SK-N-SH (cell line): ENCODE measurements around the gene MAD1L1. TPM values are rescaled to one million over a fixed set of nuclear protein-coding genes. Genes with fewer than 3 reads are reported as not detected.
A peak's percentile ranks its signal among the peaks of the same experiment; 100 is the strongest.

Experiments used
- CTCF ChIA-PET: fragments of 300-600, 350-600 bp; formaldehyde crosslinking; extraction: SDS; loops from one replicate; lab custom pipeline; 2021; lab: Yijun Ruan, JAX
- POLR2A ChIA-PET: fragments of 350-600 bp; sonication (Branson Sonifier 250); formaldehyde crosslinking; extraction: SDS; loops from one replicate; lab custom pipeline; 2020; ENCODE audit warnings: antibody characterized with exemption, inconsistent platforms; lab: Yijun Ruan, JAX
- DNase-seq: peaks from one replicate; pipeline ENCODE4 v3.0.0; 2012
- H2AFZ ChIP-seq: fragments of 200-600 bp; sonication (generic); 2 replicates; pipeline ENCODE4 v1.8.1; 2016; ENCODE audit warnings: antibody characterized with exemption, mild to moderate bottlenecking, low read depth
- H3F3A ChIP-seq: fragments of 200-600 bp; sonication (generic); replicated peaks from 2 replicates; pipeline ENCODE3; 2016; ENCODE audit warnings: antibody characterized with exemption, mild to moderate bottlenecking; ENCODE audit not compliant: insufficient read depth
- H3K27ac ChIP-seq, 2 experiments: fragments of 200-500 bp in 1 of 2; fragments of 200-600 bp in 1 of 2; sonication (Bioruptor generic) in 1 of 2; sonication (generic), shearing (Covaris generic) in 1 of 2; 2 replicates each; pipeline versions ENCODE4 v1.5.1 to v1.6.1; 2014 to 2016; ENCODE audit warnings: low read depth in 2 of 2, inconsistent platforms in 1 of 2, low read length in 1 of 2, mild to moderate bottlenecking in 1 of 2, mixed read lengths in 1 of 2
- H3K27me3 ChIP-seq: fragments of 200-600 bp; sonication (generic), shearing (Covaris generic); 2 replicates; pipeline ENCODE4 v1.6.1; 2016; ENCODE audit warnings: mixed run types; ENCODE audit not compliant: insufficient read depth
- H3K36me3 ChIP-seq, 2 experiments: fragments of 200-500 bp in 1 of 2; fragments of 200-600 bp in 1 of 2; sonication (Bioruptor generic) in 1 of 2; sonication (generic) in 1 of 2; replicated peaks in 1 of 2; 2 replicates each; pipeline versions ENCODE3 to v1.5.1; 2014 to 2016; ENCODE audit warnings: low read length in 1 of 2, mild to moderate bottlenecking in 1 of 2; ENCODE audit not compliant: insufficient read depth in 2 of 2, control insufficient read depth in 1 of 2
- H3K4me1 ChIP-seq, 2 experiments: fragments of 200-500 bp in 1 of 2; fragments of 200-600 bp in 1 of 2; sonication (Bioruptor generic) in 1 of 2; sonication (generic), shearing (Covaris generic) in 1 of 2; 2 replicates each; pipeline versions ENCODE4 v1.5.1 to v1.6.1; 2014 to 2016; ENCODE audit warnings: low read depth in 1 of 2, low read length in 1 of 2, mixed run types in 1 of 2; ENCODE audit not compliant: insufficient read depth in 2 of 2, control insufficient read depth in 1 of 2
- H3K4me2 ChIP-seq: fragments of 200-600 bp; sonication (generic), shearing (Covaris generic); 2 replicates; pipeline ENCODE4 v1.6.1; 2017; ENCODE audit warnings: mixed run types
- H3K4me3 ChIP-seq, 2 experiments: fragments of 200-500 bp in 1 of 2; fragments of 200-600 bp in 1 of 2; sonication (Bioruptor generic) in 1 of 2; sonication (generic), shearing (Covaris generic) in 1 of 2; 2 replicates each; pipeline versions ENCODE4 v1.5.1 to v1.8.1; 2014 to 2016; ENCODE audit warnings: low read depth in 2 of 2, inconsistent platforms in 1 of 2, low read length in 1 of 2, mild to moderate bottlenecking in 1 of 2, mixed read lengths in 1 of 2, moderate library complexity in 1 of 2
- H3K79me2 ChIP-seq: fragments of 200-600 bp; sonication (generic); 2 replicates; pipeline ENCODE4 v1.8.1; 2017; ENCODE audit warnings: mild to moderate bottlenecking; ENCODE audit not compliant: insufficient read depth
- H3K9ac ChIP-seq: fragments of 200-600 bp; sonication (generic); 2 replicates; pipeline ENCODE4 v1.6.1; 2017; ENCODE audit warnings: mixed run types
- H3K9me2 ChIP-seq: fragments of 200-600 bp; sonication (generic); 2 replicates; pipeline ENCODE4 v1.6.1; 2017; ENCODE audit warnings: mixed run types
- H3K9me3 ChIP-seq: fragments of 200-600 bp; sonication (generic); 2 replicates; pipeline ENCODE4 v1.6.1; 2017; ENCODE audit warnings: mixed run types, mild to moderate bottlenecking, moderate library complexity
- H4K20me1 ChIP-seq: fragments of 200-600 bp; sonication (generic); 2 replicates; pipeline ENCODE4 v1.6.1; 2017; ENCODE audit warnings: mild to moderate bottlenecking, mixed run types; ENCODE audit not compliant: insufficient read depth
- CHD2 ChIP-seq: fragments of 150-350 bp; IDR thresholded peaks from 2 replicates; pipeline ENCODE4 v1.6.1; 2018; ENCODE audit warnings: low read length; ENCODE audit not compliant: partially characterized antibody
- CTCF ChIP-seq: fragments of 200-600 bp; sonication (generic); IDR thresholded peaks from 2 replicates; pipeline ENCODE4 v1.6.1; 2017; ENCODE audit warnings: antibody characterized with exemption, mild to moderate bottlenecking, moderate library complexity
- ELF1 ChIP-seq: IDR thresholded peaks from 2 replicates; pipeline ENCODE4 v1.4.0; 2012
- EP300 ChIP-seq, 2 experiments: IDR thresholded peaks; 2 replicates each; pipeline versions ENCODE4 v1.4.0 to v1.6.1; 2012; ENCODE audit warnings: borderline replicate concordance in 1 of 2, low read depth in 1 of 2, low read length in 1 of 2
- EZH2phosphoT487 ChIP-seq: fragments of 200-600 bp; sonication (generic); IDR thresholded peaks from 2 replicates; pipeline ENCODE4 v1.6.1; 2017; ENCODE audit warnings: low read depth, mixed run types, mild to moderate bottlenecking, antibody characterized with exemption, moderate library complexity, borderline replicate concordance
- FOSL2 ChIP-seq: IDR thresholded peaks from 2 replicates; pipeline ENCODE4 v1.4.0; 2012; ENCODE audit warnings: low read depth, mild to moderate bottlenecking, moderate library complexity, borderline replicate concordance
- FOXJ3 ChIP-seq: sonication (generic); formaldehyde crosslinking; IDR thresholded peaks from 2 replicates; pipeline ENCODE4 v1.5.1; 2020; ENCODE audit warnings: mild to moderate bottlenecking, missing genetic modification reagents
- FOXM1 ChIP-seq: IDR thresholded peaks from 2 replicates; pipeline ENCODE4 v1.4.0; 2012; ENCODE audit warnings: low read depth, mild to moderate bottlenecking
- GABPA ChIP-seq: IDR thresholded peaks from 2 replicates; pipeline ENCODE4 v1.4.0; 2012; ENCODE audit warnings: low read depth, mild to moderate bottlenecking
- JUND ChIP-seq: IDR thresholded peaks from 2 replicates; pipeline ENCODE4 v1.4.0; 2012
- MAX ChIP-seq: IDR thresholded peaks from 2 replicates; pipeline ENCODE4 v1.4.0; 2012; ENCODE audit warnings: low read depth
- MEF2A ChIP-seq: IDR thresholded peaks from 2 replicates; pipeline ENCODE4 v1.4.0; 2012; ENCODE audit warnings: low read depth, borderline replicate concordance
- PBX3 ChIP-seq: IDR thresholded peaks from 2 replicates; pipeline ENCODE4; 2012
- RAD21 ChIP-seq: IDR thresholded peaks from 2 replicates; pipeline ENCODE4 v1.6.1; 2012; ENCODE audit warnings: mild to moderate bottlenecking, low read length
- RCOR1 ChIP-seq: fragments of 150-350 bp; IDR thresholded peaks from 2 replicates; pipeline ENCODE4 v1.6.1; 2017; ENCODE audit warnings: antibody characterized with exemption, low read length
- RXRA ChIP-seq: IDR thresholded peaks from 2 replicates; pipeline ENCODE4 v1.4.0; 2012; ENCODE audit warnings: low read depth, mild to moderate bottlenecking, borderline replicate concordance
- SIN3A ChIP-seq: IDR thresholded peaks from 2 replicates; pipeline ENCODE4 v1.6.1; 2012; ENCODE audit warnings: low read depth, mild to moderate bottlenecking, low read length, moderate library complexity, borderline replicate concordance
- TAF1 ChIP-seq: IDR thresholded peaks from 2 replicates; pipeline ENCODE4 v1.6.1; 2012; ENCODE audit warnings: low read depth, mild to moderate bottlenecking, low read length, moderate library complexity, borderline replicate concordance
- TCF12 ChIP-seq: IDR thresholded peaks from 2 replicates; pipeline ENCODE4 v1.4.0; 2012
- TEAD4 ChIP-seq: IDR thresholded peaks from 2 replicates; pipeline ENCODE4 v1.4.0; 2012; ENCODE audit warnings: mild to moderate bottlenecking, borderline replicate concordance; ENCODE audit not compliant: insufficient read depth
- USF1 ChIP-seq: IDR thresholded peaks from 2 replicates; pipeline ENCODE4 v1.4.0; 2012; ENCODE audit warnings: low read depth, borderline replicate concordance
- YY1 ChIP-seq: IDR thresholded peaks from 2 replicates; pipeline ENCODE4 v1.4.0; 2012; ENCODE audit warnings: low read depth, mild to moderate bottlenecking
- WGBS: methylation state at CpG from one replicate; pipeline ENCODE4 v1.1.6; 2017; ENCODE audit warnings: low lambda C conversion rate; 5-methylcytosine and 5-hydroxymethylcytosine counted together
- polyA plus RNA-seq, 3 experiments: library from polyadenylated mRNA; depleted of rRNA; stranded (reverse); fragments of >200 nt; gene quantifications; 2 replicates each; pipeline ENCODE4 v1.2.3, GENCODE V29; 2012

Gene MAD1L1
- polyA plus RNA-seq, 1 of the 3 experiments (the other 2 are of a cell fraction) = 46.2 TPM

- Histone ChIP-seq H4K20me1 (no peaks in the 10 kb centered on the region), H3K9me2 (no peaks in the 10 kb centered on the region), H3K27me3 (no peaks in the 10 kb centered on the region), H3K27ac (peak overlapping the region in 1 of 2 experiments; percentile 83; a peak in 3 of 4 replicates), H3K4me1 (peaks cover 22 to 31% of the 10 kb centered on the region in 2 experiments; a peak in 3 of 4 replicates), H3K9me3 (peaks cover 10% of the 10 kb centered on the region; the same call in 1 of the 2 replicates), H3F3A (peaks cover 4% of the 10 kb centered on the region), H3K9ac (peak overlapping the region; percentile 52; the same call in 1 of the 2 replicates), H2AFZ (no peak overlapping the region), H3K36me3 (peaks cover 0 to 9% of the 10 kb centered on the region in 2 experiments), H3K79me2 (peaks cover 11% of the 10 kb centered on the region; the same call in 1 of the 2 replicates), H3K4me2 (peak overlapping the region; percentile 63), H3K4me3 (no peak overlapping the region; a peak in 1 of 4 replicates)
- 86% methylated on average over 23 of the region's 43 CpGs for WGBS
- DNase-seq = peak; percentile 48
- CTCF ChIA-PET = interaction anchor here (0.7 to 1.0 kb wide), 2 partner anchors 58 to 112 kb away, joined by 3 read pairs; no protein-coding TSS in a partner anchor
- POLR2A ChIA-PET = interaction anchor here (0.7 kb wide), 1 partner anchor 130 kb away, joined by 3 read pairs; no protein-coding TSS in a partner anchor
- TF ChIP-seq USF1 = no peak
- peak; percentile 52; the same call in 1 of the 2 replicates for TF ChIP-seq FOSL2
- no peak for TF ChIP-seq RXRA
- TF ChIP-seq TEAD4 = no peak
- TF ChIP-seq SIN3A = no peak
- no peak for TF ChIP-seq GABPA
- TF ChIP-seq JUND = peak; percentile 29; the same call in 1 of the 2 replicates
- TF ChIP-seq MAX = peak; percentile 67; the same call in 1 of the 2 replicates
- no peak for TF ChIP-seq CHD2
- no peak for TF ChIP-seq FOXJ3
Measured at GRCh38 chr7:2019711-2020511, 212.8 kb downstream of the MAD1L1 start.

GRCh38 chr7:2019461-2019710 lies 213.4 kb downstream of the MAD1L1 start:
- peak overlapping the region; percentile 52; the same call in 1 of the 2 replicates for H3K9ac ChIP-seq
- peaks cover 4% of the 10 kb centered on the region for H3F3A ChIP-seq
- no peak overlapping the region for H2AFZ ChIP-seq
- no peaks in the 10 kb centered on the region for H3K9me2 ChIP-seq
- H3K27me3 ChIP-seq = no peaks in the 10 kb centered on the region
- H3K4me3 ChIP-seq = no peak overlapping the region
- peak overlapping the region; percentile 63 for H3K4me2 ChIP-seq
- no peaks in the 10 kb centered on the region for H4K20me1 ChIP-seq
- POLR2A ChIA-PET = no interaction called here
- 90% methylated on average over 3 of the region's 10 CpGs for WGBS
- no peak for DNase-seq
- H3K4me1 ChIP-seq = peaks cover 22 to 36% of the 10 kb centered on the region in 2 experiments; a peak in 3 of 4 replicates
- peaks cover 5% of the 10 kb centered on the region; the same call in 1 of the 2 replicates for H3K9me3 ChIP-seq
- no peak for TF ChIP-seq RCOR1
- no peak for TF ChIP-seq FOXM1
- TF ChIP-seq RXRA = no peak
- TF ChIP-seq MEF2A = no peak
- TF ChIP-seq RAD21 = no peak
- no peak for TF ChIP-seq JUND
- TF ChIP-seq TAF1 = no peak
- no peak for TF ChIP-seq EZH2phosphoT487
- no peak for TF ChIP-seq EP300 (IDR thresholded peaks at IDR 0.05; ENCODE audit: borderline replicate concordance in 1 of 2, low read depth in 1 of 2, low read length in 1 of 2)
- TF ChIP-seq YY1 = no peak
- TF ChIP-seq SIN3A = no peak
- TF ChIP-seq TCF12 = no peak
- no peak for TF ChIP-seq PBX3
- no peak for TF ChIP-seq CTCF
- no peak for TF ChIP-seq FOXJ3
- no peak for TF ChIP-seq FOSL2
- TF ChIP-seq ELF1 = no peak
- CTCF ChIA-PET = no interaction called here
- peak overlapping the region in 1 of 2 experiments; percentile 83; a peak in 3 of 4 replicates for H3K27ac ChIP-seq
- H3K79me2 ChIP-seq = peaks cover 11% of the 10 kb centered on the region; the same call in 1 of the 2 replicates
- peaks cover 0 to 4% of the 10 kb centered on the region in 2 experiments for H3K36me3 ChIP-seq
